WTC11 (cell line): Measurements from ENCODE around the gene CD207. TPM values are rescaled to one million over a fixed set of nuclear protein-coding genes. Genes with fewer than 3 reads are reported as not detected.

Source experiments
- ATAC-seq: fragments of 200-7000 bp; cut with Tn5 transposase; 2 replicates; pipeline ENCODE4 v1.10.0; 2021; ENCODE audit warnings: mild to moderate bottlenecking, moderate library complexity
- CTCF ChIA-PET: fragments of 300-600 bp; sonication (Branson Sonifier 250); formaldehyde crosslinking; loops from one replicate; lab custom pipeline; 2021; ENCODE audit warnings: antibody characterized with exemption; lab: Charles Lee
- POLR2A ChIA-PET: fragments of 350-600 bp; sonication (Branson Sonifier 250); formaldehyde crosslinking; loops from one replicate; lab custom pipeline; 2021; ENCODE audit warnings: antibody characterized with exemption; lab: Charles Lee
- DNase-seq: peaks from one replicate; pipeline ENCODE4 v3.0.0; 2021; ENCODE audit warnings: low spot score
- H3K27ac Mint-ChIP-seq: 2 replicates; pipeline ENCODE4 v1.8.0; 2021; ENCODE audit warnings: mixed read lengths
- H3K27me3 Mint-ChIP-seq: 2 replicates; pipeline ENCODE4 v1.8.0; 2021; ENCODE audit warnings: low read depth, mild to moderate bottlenecking, moderate library complexity, mixed read lengths
- H3K36me3 Mint-ChIP-seq: 2 replicates; pipeline ENCODE4 v1.8.0; 2021; ENCODE audit warnings: mixed read lengths
- H3K4me1 Mint-ChIP-seq: 2 replicates; pipeline ENCODE4 v1.8.0; 2022; ENCODE audit warnings: mixed read lengths
- H3K4me3 Mint-ChIP-seq: 2 replicates; pipeline ENCODE4 v1.8.0; 2021; ENCODE audit warnings: mild to moderate bottlenecking, moderate library complexity, mixed read lengths
- H3K9me3 Mint-ChIP-seq: 2 replicates; pipeline ENCODE4 v1.8.0; 2021; ENCODE audit warnings: mixed read lengths
- CREB1 ChIP-seq: sonication (generic); formaldehyde crosslinking; IDR thresholded peaks from 2 replicates; pipeline ENCODE4 v1.8.0; 2023; ENCODE audit warnings: mild to moderate bottlenecking, missing genetic modification reagents
- E2F1 ChIP-seq: sonication (generic); formaldehyde crosslinking; IDR thresholded peaks from 2 replicates; pipeline ENCODE4 v1.8.0; 2022; ENCODE audit warnings: mild to moderate bottlenecking, missing genetic modification reagents
- ETV6 ChIP-seq: sonication (generic); formaldehyde crosslinking; IDR thresholded peaks from 2 replicates; pipeline ENCODE4 v1.8.1; 2022; ENCODE audit warnings: mild to moderate bottlenecking, missing genetic modification reagents
- FOXP1 ChIP-seq: sonication (generic); formaldehyde crosslinking; IDR thresholded peaks from 2 replicates; pipeline ENCODE4 v1.8.0; 2022; ENCODE audit warnings: missing genetic modification reagents, mild to moderate bottlenecking, moderate library complexity, borderline replicate concordance
- HMGXB4 ChIP-seq: sonication (generic); formaldehyde crosslinking; IDR thresholded peaks from 2 replicates; pipeline ENCODE4 v1.8.1; 2023; ENCODE audit warnings: mild to moderate bottlenecking, moderate library complexity, missing genetic modification reagents
- MXD4 ChIP-seq: fragments of 250-450 bp; sonication (Bioruptor Pico); IDR thresholded peaks from 2 replicates; pipeline ENCODE4 v1.8.0; 2021; ENCODE audit warnings: mild to moderate bottlenecking, moderate library complexity, borderline replicate concordance
- NFE2L1 ChIP-seq: sonication (generic); formaldehyde crosslinking; IDR thresholded peaks from 2 replicates; pipeline ENCODE4 v1.8.1; 2023; ENCODE audit warnings: missing genetic modification reagents
- NFYB ChIP-seq: sonication (generic); formaldehyde crosslinking; conservative IDR thresholded peaks from 2 replicates; pipeline ENCODE4 v1.8.0; 2022; ENCODE audit warnings: low read depth, missing genetic modification reagents
- PRRX2 ChIP-seq: fragments of 250-450 bp; sonication (Bioruptor Pico); IDR thresholded peaks from 2 replicates; pipeline ENCODE4 v1.8.0; 2021; ENCODE audit warnings: mild to moderate bottlenecking
- SMAD4 ChIP-seq: sonication (generic); formaldehyde crosslinking; IDR thresholded peaks from 2 replicates; pipeline ENCODE4 v1.8.0; 2022; ENCODE audit warnings: mild to moderate bottlenecking, missing genetic modification reagents
- SOX15 ChIP-seq: fragments of 250-450 bp; sonication (Bioruptor Pico); IDR thresholded peaks from 2 replicates; pipeline ENCODE4 v1.9.0; 2021; ENCODE audit warnings: mild to moderate bottlenecking
- TCF7 ChIP-seq: sonication (generic); formaldehyde crosslinking; IDR thresholded peaks from 2 replicates; pipeline ENCODE4 v1.8.0; 2022; ENCODE audit warnings: mild to moderate bottlenecking, low read depth, missing genetic modification reagents, moderate library complexity
- ZNF138 ChIP-seq: sonication (generic); formaldehyde crosslinking; conservative IDR thresholded peaks from 2 replicates; pipeline ENCODE4 v1.8.1; 2022; ENCODE audit warnings: mild to moderate bottlenecking, moderate library complexity, missing genetic modification reagents
- ZNF232 ChIP-seq: sonication (generic); formaldehyde crosslinking; IDR thresholded peaks from 2 replicates; pipeline ENCODE4 v1.8.0; 2022; ENCODE audit warnings: mild to moderate bottlenecking, missing genetic modification reagents
- ZNF281 ChIP-seq: sonication (generic); formaldehyde crosslinking; IDR thresholded peaks from 2 replicates; pipeline ENCODE4 v1.8.0; 2023; ENCODE audit warnings: mild to moderate bottlenecking, missing genetic modification reagents
- ZNF425 ChIP-seq: fragments of 250-450 bp; sonication (Bioruptor Pico); conservative IDR thresholded peaks from 2 replicates; pipeline ENCODE4 v1.9.0; 2021; ENCODE audit warnings: mild to moderate bottlenecking
- ZNF671 ChIP-seq: fragments of 250-450 bp; sonication (Bioruptor Pico); IDR thresholded peaks from 2 replicates; pipeline ENCODE4 v1.8.0; 2021; ENCODE audit warnings: mild to moderate bottlenecking
- total RNA-seq: library from RNA; stranded (reverse); gene quantifications from 3 replicates; pipeline ENCODE4 v1.2.3, GENCODE V29; 2021
- TF ChIP-seq, protein P1 (sequence below): fragments of 250-450 bp; sonication (Bioruptor Pico); IDR thresholded peaks from 2 replicates; pipeline ENCODE4 v1.9.0; 2021; ENCODE audit warnings: moderate library complexity, mild to moderate bottlenecking, inconsistent platforms, borderline replicate concordance
- TF ChIP-seq, protein P2 (sequence below): fragments of 200-600 bp; IDR thresholded peaks from 2 replicates; pipeline ENCODE4 v1.8.0; 2022; ENCODE audit warnings: antibody characterized with exemption

CD207 gene
- total RNA-seq, 1 experiment from 2014 or later: not detected

- TF ChIP-seq, protein P1, sequence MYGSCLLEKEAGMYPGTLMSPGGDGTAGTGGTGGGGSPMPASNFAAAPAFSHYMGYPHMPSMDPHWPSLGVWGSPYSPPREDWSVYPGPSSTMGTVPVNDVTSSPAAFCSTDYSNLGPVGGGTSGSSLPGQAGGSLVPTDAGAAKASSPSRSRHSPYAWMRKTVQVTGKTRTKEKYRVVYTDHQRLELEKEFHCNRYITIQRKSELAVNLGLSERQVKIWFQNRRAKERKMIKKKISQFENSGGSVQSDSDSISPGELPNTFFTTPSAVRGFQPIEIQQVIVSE (CRISPR knock-in tag): no peak
- TF ChIP-seq, protein P2, sequence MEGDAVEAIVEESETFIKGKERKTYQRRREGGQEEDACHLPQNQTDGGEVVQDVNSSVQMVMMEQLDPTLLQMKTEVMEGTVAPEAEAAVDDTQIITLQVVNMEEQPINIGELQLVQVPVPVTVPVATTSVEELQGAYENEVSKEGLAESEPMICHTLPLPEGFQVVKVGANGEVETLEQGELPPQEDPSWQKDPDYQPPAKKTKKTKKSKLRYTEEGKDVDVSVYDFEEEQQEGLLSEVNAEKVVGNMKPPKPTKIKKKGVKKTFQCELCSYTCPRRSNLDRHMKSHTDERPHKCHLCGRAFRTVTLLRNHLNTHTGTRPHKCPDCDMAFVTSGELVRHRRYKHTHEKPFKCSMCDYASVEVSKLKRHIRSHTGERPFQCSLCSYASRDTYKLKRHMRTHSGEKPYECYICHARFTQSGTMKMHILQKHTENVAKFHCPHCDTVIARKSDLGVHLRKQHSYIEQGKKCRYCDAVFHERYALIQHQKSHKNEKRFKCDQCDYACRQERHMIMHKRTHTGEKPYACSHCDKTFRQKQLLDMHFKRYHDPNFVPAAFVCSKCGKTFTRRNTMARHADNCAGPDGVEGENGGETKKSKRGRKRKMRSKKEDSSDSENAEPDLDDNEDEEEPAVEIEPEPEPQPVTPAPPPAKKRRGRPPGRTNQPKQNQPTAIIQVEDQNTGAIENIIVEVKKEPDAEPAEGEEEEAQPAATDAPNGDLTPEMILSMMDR: no peak
- TF ChIP-seq TCF7 (CRISPR knock-in tag): no peak
- no peak for TF ChIP-seq PRRX2 (CRISPR knock-in tag)
- no peak for TF ChIP-seq NFYB (CRISPR knock-in tag)
- no peak for TF ChIP-seq ZNF138 (CRISPR knock-in tag)
- no peak for TF ChIP-seq NFE2L1 (CRISPR knock-in tag)
- no peak for TF ChIP-seq FOXP1 (CRISPR knock-in tag)
These were observed 35.2 kb upstream of the CD207 start (continued) for GRCh38 chr2:70870790-70871189.

DNA sequence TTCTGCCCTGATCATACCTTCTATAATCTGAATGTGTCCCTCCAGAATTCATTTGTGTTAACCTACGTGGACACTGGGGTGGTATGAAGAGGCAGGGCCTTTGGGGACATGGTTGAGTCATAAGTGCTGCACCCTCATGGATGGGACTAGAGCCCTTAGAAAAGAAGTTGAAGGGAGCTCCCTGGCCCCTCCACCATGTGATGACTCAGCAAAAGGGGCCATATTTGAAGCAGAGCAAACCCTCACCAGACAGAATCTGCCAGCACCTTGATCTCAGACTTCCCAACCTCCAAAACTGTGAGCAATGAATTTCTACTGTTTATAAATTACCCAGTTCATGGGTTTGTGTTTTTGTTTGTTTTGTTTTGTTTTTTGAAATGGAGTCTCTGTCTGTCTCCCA, 33.4 kb upstream of the CD207 start:
- TF ChIP-seq ZNF232: no peak
- no peak for TF ChIP-seq HMGXB4 (CRISPR knock-in tag)
- TF ChIP-seq ZNF281 (CRISPR knock-in tag): no peak
- no peak for TF ChIP-seq E2F1
- TF ChIP-seq TCF7 (CRISPR knock-in tag): no peak
- no peak for TF ChIP-seq ZNF425 (CRISPR knock-in tag)
- no peak for TF ChIP-seq CREB1 (CRISPR knock-in tag)
- TF ChIP-seq SOX15: no peak
- TF ChIP-seq, protein P1 (CRISPR knock-in tag): no peak
- TF ChIP-seq SMAD4 (CRISPR knock-in tag): no peak
- no peak for TF ChIP-seq ZNF671
- TF ChIP-seq ETV6 (CRISPR knock-in tag): no peak
- TF ChIP-seq MXD4 (CRISPR knock-in tag): no peak
- no peaks in the 10 kb centered on the region for H3K36me3 Mint-ChIP-seq
- no peak for DNase-seq
- H3K27me3 Mint-ChIP-seq: peaks cover 61% of the 10 kb centered on the region
- ChIA-PET POLR2A (interaction anchor here (0.6 kb wide), 1 partner anchor 111 kb away, joined by 4 read pairs; no protein-coding TSS in a partner anchor), CTCF (interaction anchor here (0.6 to 9.5 kb wide), 6 partner anchors 9 to 182 kb away, joined by 3 to 88 read pairs (median 3); no protein-coding TSS in a partner anchor)
- no peaks in the 10 kb centered on the region for H3K4me1 Mint-ChIP-seq
- H3K9me3 Mint-ChIP-seq: no peaks in the 10 kb centered on the region
- no peak overlapping the region for H3K27ac Mint-ChIP-seq
- H3K4me3 Mint-ChIP-seq: no peak overlapping the region
- ATAC-seq: no peak
